ENCODE measurements around the gene ENOX1. TPM values are rescaled to one million over a fixed set of nuclear protein-coding genes. Genes with fewer than 3 reads are reported as not detected.

Gene ENOX1
- total RNA-seq, 2 experiments from 2014 or later = 0.09 TPM

- no peaks in the 10 kb centered on the region for H3K36me3 Mint-ChIP-seq (ENCODE audit: low read depth)
- H3K4me1 Mint-ChIP-seq (ENCODE audit: low read depth) = no peaks in the 10 kb centered on the region
- H3K27ac Mint-ChIP-seq = no peak overlapping the region
- peaks cover 6% of the 10 kb centered on the region for H3K27me3 Mint-ChIP-seq
- H3K9me3 Mint-ChIP-seq = peaks cover 10% of the 10 kb centered on the region
- DNase-seq (no peak), ATAC-seq (no peak)
- intact Hi-C loops (cut with micrococcal nuclease) = no loop called here
- CTCF ChIA-PET = no interaction called here
- POLR2A ChIA-PET = no interaction called here
- TF ChIP-seq CTCF (IDR thresholded peaks at IDR 0.05) = no peak
- H3K4me3 Mint-ChIP-seq = no peak overlapping the region
Measured at GRCh38 chr13:43374621-43375020, 412.2 kb downstream of the ENOX1 start.

- H3K27ac Mint-ChIP-seq = no peak overlapping the region
- ATAC-seq = no peak
- intact Hi-C loops (cut with micrococcal nuclease) = no loop called here
- H3K36me3 Mint-ChIP-seq (ENCODE audit: low read depth) = no peaks in the 10 kb centered on the region
- H3K4me3 Mint-ChIP-seq = no peak overlapping the region
- no peaks in the 10 kb centered on the region for H3K9me3 Mint-ChIP-seq
- ChIA-PET POLR2A (interaction anchor here (0.6 kb wide), 1 partner anchor 45 kb away, joined by 3 read pairs; no protein-coding TSS in a partner anchor), CTCF (interaction anchor here (1.0 kb wide), 1 partner anchor 10 kb away, joined by 3 read pairs; no protein-coding TSS in a partner anchor)
- no peak for TF ChIP-seq CTCF (IDR thresholded peaks at IDR 0.05)
- H3K4me1 Mint-ChIP-seq (ENCODE audit: low read depth) = peaks cover 1% of the 10 kb centered on the region
- DNase-seq = no peak
- peaks cover 3% of the 10 kb centered on the region for H3K27me3 Mint-ChIP-seq
Measured at GRCh38 chr13:43373400-43373799, 413.4 kb downstream of the ENOX1 start.

- CTCF ChIA-PET = no interaction called here
- no peak overlapping the region for H3K27ac Mint-ChIP-seq
- intact Hi-C loops (cut with micrococcal nuclease) = no loop called here
- DNase-seq = no peak
- no peak for TF ChIP-seq CTCF (IDR thresholded peaks at IDR 0.05)
- H3K9me3 Mint-ChIP-seq = no peaks in the 10 kb centered on the region
- no peak overlapping the region for H3K4me3 Mint-ChIP-seq
- H3K36me3 Mint-ChIP-seq (ENCODE audit: low read depth) = no peaks in the 10 kb centered on the region
- peaks cover 13% of the 10 kb centered on the region for H3K4me1 Mint-ChIP-seq (ENCODE audit: low read depth)
- POLR2A ChIA-PET = no interaction called here
- H3K27me3 Mint-ChIP-seq = peaks cover 2% of the 10 kb centered on the region
- no peak for ATAC-seq
Measured at GRCh38 chr13:43370842-43371241, 415.9 kb downstream of the ENOX1 start.

- Mint-ChIP-seq H3K27me3 (no peaks in the 10 kb centered on the region), H3K4me3 (no peak overlapping the region), H3K36me3 (ENCODE audit: low read depth) (no peaks in the 10 kb centered on the region), H3K27ac (no peak overlapping the region), H3K9me3 (no peaks in the 10 kb centered on the region), H3K4me1 (ENCODE audit: low read depth) (peaks cover 13% of the 10 kb centered on the region)
- no peak for TF ChIP-seq CTCF (IDR thresholded peaks at IDR 0.05)
- ChIA-PET POLR2A (no interaction called here), CTCF (no interaction called here)
- intact Hi-C loops (cut with micrococcal nuclease) = no loop called here
- ATAC-seq (no peak), DNase-seq (no peak)
Measured at GRCh38 chr13:43369319-43369718, 417.5 kb downstream of the ENOX1 start.

- Mint-ChIP-seq H3K4me1 (ENCODE audit: low read depth) (peaks cover 13% of the 10 kb centered on the region), H3K9me3 (no peaks in the 10 kb centered on the region), H3K27me3 (no peaks in the 10 kb centered on the region), H3K27ac (no peak overlapping the region), H3K4me3 (peak overlapping the region; percentile 3), H3K36me3 (ENCODE audit: low read depth) (no peaks in the 10 kb centered on the region)
- DNase-seq (no peak), ATAC-seq (peak; percentile 51)
- ChIA-PET CTCF (no interaction called here), POLR2A (no interaction called here)
- no peak for TF ChIP-seq CTCF (IDR thresholded peaks at IDR 0.05)
- intact Hi-C loops (cut with micrococcal nuclease) = no loop called here
Measured at GRCh38 chr13:43368003-43368402, 418.8 kb downstream of the ENOX1 start.
